ENCODE measurements around the gene KIF13A. TPM values are rescaled to one million over a fixed set of nuclear protein-coding genes. Genes with fewer than 3 reads are reported as not detected.

KIF13A gene
- total RNA-seq, 2 donors from 2014 or later = 35.3 to 45.0 TPM

DNA sequence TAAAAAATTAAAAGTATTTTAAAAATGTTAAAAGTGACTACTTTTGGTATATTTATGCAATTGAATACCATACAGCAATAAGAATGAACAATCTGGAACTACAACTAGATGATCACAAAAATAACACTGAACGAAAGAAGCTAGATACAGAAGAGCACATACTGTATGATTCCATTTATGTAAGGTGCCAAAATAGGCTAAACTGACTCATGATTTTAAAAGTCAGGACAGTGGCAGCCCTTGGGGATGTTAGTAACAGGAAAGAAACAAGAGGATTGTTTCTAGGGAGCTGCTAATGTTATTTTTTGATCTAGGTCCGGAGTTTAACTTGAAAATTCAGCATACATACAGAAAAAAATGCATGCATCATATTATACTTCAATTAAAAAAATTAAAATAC lies 42.3 kb downstream of the KIF13A start:
- TF ChIP-seq, protein P1, sequence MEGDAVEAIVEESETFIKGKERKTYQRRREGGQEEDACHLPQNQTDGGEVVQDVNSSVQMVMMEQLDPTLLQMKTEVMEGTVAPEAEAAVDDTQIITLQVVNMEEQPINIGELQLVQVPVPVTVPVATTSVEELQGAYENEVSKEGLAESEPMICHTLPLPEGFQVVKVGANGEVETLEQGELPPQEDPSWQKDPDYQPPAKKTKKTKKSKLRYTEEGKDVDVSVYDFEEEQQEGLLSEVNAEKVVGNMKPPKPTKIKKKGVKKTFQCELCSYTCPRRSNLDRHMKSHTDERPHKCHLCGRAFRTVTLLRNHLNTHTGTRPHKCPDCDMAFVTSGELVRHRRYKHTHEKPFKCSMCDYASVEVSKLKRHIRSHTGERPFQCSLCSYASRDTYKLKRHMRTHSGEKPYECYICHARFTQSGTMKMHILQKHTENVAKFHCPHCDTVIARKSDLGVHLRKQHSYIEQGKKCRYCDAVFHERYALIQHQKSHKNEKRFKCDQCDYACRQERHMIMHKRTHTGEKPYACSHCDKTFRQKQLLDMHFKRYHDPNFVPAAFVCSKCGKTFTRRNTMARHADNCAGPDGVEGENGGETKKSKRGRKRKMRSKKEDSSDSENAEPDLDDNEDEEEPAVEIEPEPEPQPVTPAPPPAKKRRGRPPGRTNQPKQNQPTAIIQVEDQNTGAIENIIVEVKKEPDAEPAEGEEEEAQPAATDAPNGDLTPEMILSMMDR (conservative IDR thresholded peaks at IDR 0.05) = no peak
- H3K36me3 ChIP-seq (ENCODE audit: control insufficient read depth, insufficient read depth, low read length) = no peaks in the 10 kb centered on the region
- H3K4me1 ChIP-seq (ENCODE audit: control insufficient read depth, insufficient read depth, low read length) = no peaks in the 10 kb centered on the region
- H3K9me3 ChIP-seq (ENCODE audit: control insufficient read depth, low read length) = no peaks in the 10 kb centered on the region
- DNase-seq = no peak
- Mint-ChIP-seq H3K27me3 (ENCODE audit: insufficient read depth) (no peaks in the 10 kb centered on the region), H3K4me3 (no peak overlapping the region), H3K27ac (no peak overlapping the region), H3K4me1 (peaks cover 3% of the 10 kb centered on the region), H3K9me3 (no peaks in the 10 kb centered on the region), H3K36me3 (ENCODE audit: low read depth) (no peaks in the 10 kb centered on the region)
- H3K27me3 ChIP-seq (ENCODE audit: control insufficient read depth, insufficient read depth, low read length, poor library complexity, severe bottlenecking) = no peaks in the 10 kb centered on the region
- WGBS, 2 experiments (ENCODE audit: insufficient coverage in 1 of 2, insufficient read length in 1 of 2) = 100% methylated on average over 1 of the region's 2 CpGs; no CpG with 5 or more reads in 1 of the 2 experiments
- H3K4me3 ChIP-seq (ENCODE audit: low read length) = no peak overlapping the region
- H3K27ac ChIP-seq (ENCODE audit: low read depth, low read length) = no peak overlapping the region
- no peak overlapping the region for H3K9ac ChIP-seq (ENCODE audit: extremely low read depth, low read length, poor library complexity, severe bottlenecking)

DNA sequence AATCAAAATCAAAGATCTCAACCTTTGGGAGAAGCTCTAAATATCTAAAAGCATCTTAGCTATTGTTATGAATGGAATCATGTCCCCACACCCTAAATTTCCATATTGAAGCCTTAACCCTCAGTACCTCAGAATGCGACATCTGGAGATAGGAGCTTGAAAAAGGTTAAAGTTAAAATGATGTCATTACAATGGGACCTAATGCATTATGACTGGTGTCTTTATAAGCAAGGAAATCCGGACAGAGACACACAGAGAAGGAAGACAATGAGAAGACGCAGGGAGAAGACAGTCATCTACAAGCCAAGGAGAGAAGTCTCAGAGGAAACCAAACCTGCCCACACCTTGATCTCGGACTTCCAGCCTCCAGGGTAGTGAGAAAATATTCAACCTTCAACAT lies 46.1 kb downstream of the KIF13A start:
- no peak overlapping the region for H3K27ac ChIP-seq (ENCODE audit: low read depth, low read length)
- Mint-ChIP-seq H3K36me3 (ENCODE audit: low read depth) (no peaks in the 10 kb centered on the region), H3K27me3 (ENCODE audit: insufficient read depth) (peaks cover 6% of the 10 kb centered on the region), H3K4me1 (peaks cover 16% of the 10 kb centered on the region), H3K27ac (no peak overlapping the region), H3K9me3 (no peaks in the 10 kb centered on the region), H3K4me3 (no peak overlapping the region)
- no peaks in the 10 kb centered on the region for H3K4me1 ChIP-seq (ENCODE audit: control insufficient read depth, insufficient read depth, low read length)
- H3K36me3 ChIP-seq (ENCODE audit: control insufficient read depth, insufficient read depth, low read length) = no peaks in the 10 kb centered on the region
- H3K9me3 ChIP-seq (ENCODE audit: control insufficient read depth, low read length) = no peaks in the 10 kb centered on the region
- WGBS, 2 experiments (ENCODE audit: insufficient coverage in 1 of 2, insufficient read length in 1 of 2) = 91 to 94% methylated on average over 4 of the region's 4 CpGs
- no peak overlapping the region for H3K9ac ChIP-seq (ENCODE audit: extremely low read depth, low read length, poor library complexity, severe bottlenecking)
- no peaks in the 10 kb centered on the region for H3K27me3 ChIP-seq (ENCODE audit: control insufficient read depth, insufficient read depth, low read length, poor library complexity, severe bottlenecking)
- no peak overlapping the region for H3K4me3 ChIP-seq (ENCODE audit: low read length)
- DNase-seq = no peak
- TF ChIP-seq, protein P1 (conservative IDR thresholded peaks at IDR 0.05) = no peak

DNA sequence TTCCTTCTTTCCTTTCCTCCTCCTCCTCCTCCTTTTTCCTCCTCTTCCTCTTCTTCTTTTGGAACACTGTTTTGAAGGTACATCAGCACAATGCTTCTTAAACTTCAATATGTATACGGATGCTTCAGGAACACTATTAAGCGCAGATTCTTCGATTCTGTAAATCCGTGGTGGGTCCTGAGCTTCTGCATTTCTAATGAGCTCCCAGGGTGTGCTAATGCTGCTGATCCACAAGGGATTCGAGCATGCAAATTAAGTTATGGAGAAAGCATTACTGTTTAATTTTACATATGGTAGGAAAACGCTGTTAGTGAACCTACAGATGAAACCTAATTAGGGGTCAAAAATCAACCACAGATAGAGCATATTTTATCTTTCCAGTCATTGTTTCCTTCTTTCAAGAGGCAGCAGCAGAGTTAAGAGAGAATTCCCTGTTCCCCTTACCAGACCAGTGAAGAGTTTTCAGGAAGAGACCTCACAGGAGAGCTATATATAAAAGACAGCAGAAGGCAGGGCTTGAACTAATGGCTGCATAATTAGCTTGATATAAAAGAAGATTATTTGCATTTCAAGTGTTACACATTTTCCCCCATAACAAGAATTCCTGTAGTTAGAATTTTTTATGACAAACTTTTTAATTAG lies 47.2 kb downstream of the KIF13A start:
- no peak overlapping the region for H3K27ac ChIP-seq (ENCODE audit: low read depth, low read length)
- no peak for DNase-seq
- H3K36me3 Mint-ChIP-seq (ENCODE audit: low read depth) = no peaks in the 10 kb centered on the region
- H3K4me1 Mint-ChIP-seq = peaks cover 17% of the 10 kb centered on the region
- TF ChIP-seq, protein P1 (conservative IDR thresholded peaks at IDR 0.05) = no peak
- H3K4me3 ChIP-seq (ENCODE audit: low read length) = peak overlapping the region; percentile 65
- H3K9ac ChIP-seq (ENCODE audit: extremely low read depth, low read length, poor library complexity, severe bottlenecking) = no peak overlapping the region
- peaks cover 6% of the 10 kb centered on the region for H3K27me3 Mint-ChIP-seq (ENCODE audit: insufficient read depth)
- whole genome bisulfite sequencing, 2 experiments (ENCODE audit: insufficient coverage in 1 of 2, insufficient read length in 1 of 2) = 26 to 55% methylated on average over 5 to 6 of the region's 6 CpGs
- peak overlapping the region; percentile 65 for H3K27ac Mint-ChIP-seq
- no peaks in the 10 kb centered on the region for H3K9me3 Mint-ChIP-seq
- peak overlapping the region; percentile 51 for H3K4me3 Mint-ChIP-seq
- no peaks in the 10 kb centered on the region for H3K36me3 ChIP-seq (ENCODE audit: control insufficient read depth, insufficient read depth, low read length)
- no peaks in the 10 kb centered on the region for H3K9me3 ChIP-seq (ENCODE audit: control insufficient read depth, low read length)
- no peaks in the 10 kb centered on the region for H3K27me3 ChIP-seq (ENCODE audit: control insufficient read depth, insufficient read depth, low read length, poor library complexity, severe bottlenecking)
- H3K4me1 ChIP-seq (ENCODE audit: control insufficient read depth, insufficient read depth, low read length) = no peaks in the 10 kb centered on the region

Data from endodermal cell (in vitro differentiated cells).